ENCODE data around the gene ITGB6.

Gene ITGB6

GRCh38 chr2:160221391-160222276 lies 21.6 kb upstream of the ITGB6 start:
- no peak for DNase-seq

DNA sequence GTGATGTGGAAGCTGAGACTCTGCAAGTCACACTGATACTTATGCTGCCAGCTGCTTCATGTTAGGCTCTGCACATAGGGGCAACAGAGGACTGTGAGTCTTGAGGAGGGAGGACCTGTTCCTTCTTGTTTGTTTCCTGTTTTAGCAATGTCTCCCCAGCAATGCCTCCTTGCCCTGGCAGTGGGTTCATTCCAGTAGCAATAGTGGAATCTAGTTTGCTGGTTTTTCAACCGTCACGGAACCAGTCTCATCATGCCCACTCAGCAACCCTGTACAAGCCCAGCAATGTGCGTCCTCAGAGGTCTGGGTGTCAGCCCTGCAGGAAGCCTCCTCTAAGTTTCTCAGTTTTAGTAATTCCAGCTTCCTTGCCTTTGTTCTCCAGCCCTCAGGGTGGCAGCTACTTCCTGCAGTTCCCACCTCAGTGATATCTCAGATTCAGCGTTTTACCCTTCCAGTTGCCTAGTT lies 20.5 kb upstream of the ITGB6 start:
- DNase-seq = peak; percentile 54

DNA sequence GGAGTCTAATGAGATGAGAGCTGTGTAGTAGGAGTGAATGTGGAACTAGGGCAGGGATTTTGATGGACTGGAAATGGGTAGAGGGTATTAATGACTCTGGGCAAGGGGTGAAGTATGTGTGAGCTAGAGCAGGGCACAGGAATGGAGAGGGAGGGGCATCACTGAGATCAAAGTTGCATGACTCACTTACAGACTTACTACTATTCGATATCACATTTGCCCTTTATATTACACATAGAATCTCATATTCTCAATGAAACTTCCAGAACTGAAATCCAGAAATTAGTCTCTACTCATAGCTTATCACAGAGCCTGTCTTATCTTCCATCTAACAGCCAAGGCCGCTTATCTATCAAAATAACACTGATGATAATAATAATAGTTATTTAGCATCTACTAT lies 20.0 kb upstream of the ITGB6 start:
- DNase-seq = no peak

- DNase-seq = no peak
Observed at GRCh38 chr2:160214461-160215445, 14.7 kb upstream of the ITGB6 start.

GRCh38 chr2:160213511-160213910 lies 13.4 kb upstream of the ITGB6 start:
- no peak for DNase-seq

DNA sequence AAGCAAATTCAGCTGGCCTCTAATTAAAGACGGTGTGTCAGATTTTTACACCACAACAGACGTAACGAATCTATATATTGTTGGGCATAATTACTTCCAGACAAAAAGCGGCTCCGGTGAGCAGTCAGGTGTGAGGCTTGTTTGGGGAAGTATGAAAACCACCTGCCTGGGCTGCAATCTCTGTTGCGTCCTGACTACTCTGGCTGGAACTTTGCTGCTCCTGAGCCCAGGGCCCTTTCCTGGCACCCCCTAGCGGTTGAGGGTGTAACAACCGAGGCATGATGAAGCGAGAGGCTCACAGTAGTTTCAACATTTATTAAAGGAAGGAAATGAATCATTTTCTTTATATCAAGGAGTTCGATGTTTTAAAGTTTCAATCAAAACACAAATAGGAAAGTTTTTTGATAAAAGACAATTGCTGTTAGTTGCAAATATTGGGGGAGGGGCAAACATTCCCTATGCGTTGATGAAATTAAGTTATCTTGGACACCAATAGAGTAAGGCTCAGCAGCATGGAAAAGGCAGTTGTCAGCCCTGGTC lies 10.6 kb upstream of the ITGB6 start:
- peak; percentile 78 for DNase-seq

DNA sequence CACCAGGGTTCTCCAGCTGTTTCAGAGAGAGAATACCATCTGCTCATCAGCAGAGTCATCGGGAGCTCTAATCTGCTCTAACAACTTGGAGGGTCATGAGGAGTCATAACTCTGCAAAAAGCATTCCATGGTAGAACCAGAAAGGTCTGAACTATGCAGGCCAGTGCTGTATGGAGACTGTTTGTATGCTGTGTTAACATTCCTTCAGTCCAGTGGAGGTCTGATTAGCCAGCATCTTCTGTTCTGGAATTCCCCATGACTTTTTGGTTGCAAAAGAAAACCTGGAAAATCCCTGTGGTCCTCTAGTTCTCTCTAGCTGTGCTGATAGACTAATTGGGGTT lies 9.4 kb upstream of the ITGB6 start:
- no peak for DNase-seq

DNA sequence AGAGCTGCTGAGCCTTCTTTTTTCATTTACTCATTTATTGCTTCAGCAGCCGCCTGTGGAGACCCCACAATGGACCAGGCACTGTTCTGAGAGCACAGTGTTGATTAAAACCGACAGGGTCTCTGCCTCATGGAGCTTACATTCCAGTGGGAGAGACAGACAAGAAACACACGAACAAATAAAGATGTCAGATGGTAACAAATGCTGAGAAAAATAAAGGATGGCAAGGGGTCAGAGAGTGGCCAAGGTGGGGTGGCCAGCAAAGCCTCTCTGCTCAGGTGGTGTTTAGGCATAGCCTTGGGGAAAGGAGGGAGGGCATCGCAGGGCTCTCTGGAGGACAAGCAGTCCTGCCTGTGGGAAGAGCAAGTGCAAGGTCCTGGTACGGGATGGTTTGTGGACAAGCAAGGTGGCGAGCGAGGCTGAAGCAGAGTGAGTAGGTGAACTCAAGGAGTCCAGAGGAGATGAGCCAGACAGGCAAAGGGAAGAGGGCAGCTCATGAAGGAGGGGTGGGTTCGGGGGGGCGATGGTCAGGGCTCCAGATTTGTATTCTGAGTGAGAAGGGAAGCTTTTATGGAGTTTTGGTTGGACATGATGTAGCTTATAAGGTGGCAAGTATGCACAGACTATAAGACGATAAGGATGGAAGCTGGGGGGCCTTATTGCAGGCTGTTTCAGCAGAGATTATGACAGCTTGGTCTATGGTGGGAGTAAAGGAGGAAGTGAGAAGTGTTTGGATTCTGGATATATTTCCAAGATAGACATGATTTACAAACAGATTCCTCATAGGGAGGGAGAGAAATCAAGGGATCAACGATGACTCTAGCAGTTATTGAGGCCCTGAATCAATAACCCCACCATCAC lies 8.8 kb upstream of the ITGB6 start:
- no peak for DNase-seq

GRCh38 chr2:160207804-160208654 lies 8.0 kb upstream of the ITGB6 start:
- no peak for DNase-seq

GRCh38 chr2:160207271-160207670 lies 7.2 kb upstream of the ITGB6 start:
- DNase-seq = no peak

GRCh38 chr2:160206436-160206835 lies 6.4 kb upstream of the ITGB6 start:
- DNase-seq = no peak

DNA sequence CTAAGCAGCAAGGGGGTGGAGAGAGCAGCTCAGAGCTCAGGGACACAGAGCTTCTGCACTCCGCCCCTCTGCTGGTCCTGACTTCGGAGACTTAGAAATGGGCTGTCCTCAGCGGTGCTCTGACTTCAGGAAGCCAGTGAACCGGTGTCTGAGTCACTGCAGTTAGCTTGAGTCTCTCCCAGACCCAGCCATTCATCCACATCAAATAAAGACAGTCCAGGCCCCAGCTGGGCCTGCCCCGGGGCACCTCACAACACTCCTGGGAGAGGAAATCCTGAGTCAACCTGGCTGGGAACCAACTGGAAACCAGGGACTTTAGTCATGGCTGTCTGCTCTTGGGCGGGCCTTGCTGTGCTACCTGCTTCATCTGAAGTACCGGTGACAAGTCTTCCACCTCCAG lies 5.4 kb upstream of the ITGB6 start:
- DNase-seq = no peak

GRCh38 chr2:160203422-160203821 lies 3.4 kb upstream of the ITGB6 start:
- no peak for DNase-seq

GRCh38 chr2:160203007-160203406 lies 2.9 kb upstream of the ITGB6 start:
- no peak for DNase-seq

- DNase-seq = no peak
Observed at GRCh38 chr2:160201849-160202539, 1.9 kb upstream of the ITGB6 start.

DNA sequence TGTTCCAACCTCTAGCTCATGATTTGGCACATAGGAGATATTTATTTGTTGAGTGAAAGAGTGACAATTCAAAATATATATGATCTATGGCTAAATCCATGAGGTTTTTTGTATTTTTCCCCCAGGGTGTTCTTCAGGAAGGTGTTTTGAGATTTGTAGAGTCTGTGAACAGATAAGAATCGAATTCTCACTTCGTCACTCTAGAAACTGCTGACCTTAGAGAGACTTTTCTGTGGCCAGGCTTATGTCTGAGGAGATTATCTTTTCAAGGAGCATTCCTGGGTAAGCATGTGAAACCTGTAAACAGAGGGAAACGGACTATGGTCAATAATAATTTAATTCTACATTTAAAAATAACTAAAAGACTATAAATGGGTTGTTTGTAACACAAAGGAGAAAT lies 849 bp upstream of the ITGB6 start:
- DNase-seq = no peak

DNA sequence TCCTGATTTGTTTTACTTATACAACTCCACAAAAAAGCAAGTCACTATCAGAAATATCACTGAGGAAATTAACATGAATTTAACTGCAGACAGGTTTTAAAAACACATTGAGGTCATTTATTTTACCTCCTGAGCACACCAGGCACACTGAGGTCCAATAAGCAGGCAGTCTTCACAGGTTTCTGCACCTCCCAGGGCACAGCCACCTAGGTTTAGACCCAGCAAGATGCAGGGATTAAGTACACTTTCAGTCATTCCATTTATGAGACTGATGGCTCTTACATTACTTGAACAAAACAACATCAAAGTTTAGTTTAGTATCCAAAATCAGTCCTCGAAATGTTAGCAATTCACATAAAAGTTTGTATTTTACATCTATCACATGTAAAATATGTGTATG lies 1.0 kb downstream of the ITGB6 start:
- no peak for DNase-seq

GRCh38 chr2:160197587-160197986 lies 2.5 kb downstream of the ITGB6 start:
- no peak for DNase-seq

DNA sequence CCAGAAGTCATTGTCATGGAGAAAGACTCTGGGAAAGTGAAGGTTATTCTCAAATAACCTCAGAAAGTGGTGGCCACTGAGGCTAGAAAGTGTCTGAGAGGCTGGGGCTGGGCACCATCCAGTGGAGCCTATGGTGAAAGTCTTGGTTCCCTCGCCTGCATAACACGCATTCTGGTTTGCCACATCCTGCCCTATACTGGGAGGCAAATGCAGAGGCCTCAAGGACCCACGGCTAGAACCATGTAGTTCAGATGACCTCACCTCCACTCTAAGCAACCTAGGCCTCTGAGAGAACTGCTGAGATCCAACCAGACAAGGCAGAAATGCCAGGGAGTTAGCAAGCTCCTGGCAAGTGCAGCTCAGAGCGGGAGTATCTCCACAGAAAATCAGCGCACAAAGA lies 5.1 kb downstream of the ITGB6 start:
- DNase-seq = no peak

GRCh38 chr2:160194351-160194750 lies 5.7 kb downstream of the ITGB6 start:
- DNase-seq = no peak
